Measurements from ENCODE around the gene CCT2.
"Not testable (repeated sequence)": the region's sequence is repeated elsewhere in the genome, so short reads cannot be mapped to it uniquely, and the experiment has no call there.

Gene CCT2

DNA sequence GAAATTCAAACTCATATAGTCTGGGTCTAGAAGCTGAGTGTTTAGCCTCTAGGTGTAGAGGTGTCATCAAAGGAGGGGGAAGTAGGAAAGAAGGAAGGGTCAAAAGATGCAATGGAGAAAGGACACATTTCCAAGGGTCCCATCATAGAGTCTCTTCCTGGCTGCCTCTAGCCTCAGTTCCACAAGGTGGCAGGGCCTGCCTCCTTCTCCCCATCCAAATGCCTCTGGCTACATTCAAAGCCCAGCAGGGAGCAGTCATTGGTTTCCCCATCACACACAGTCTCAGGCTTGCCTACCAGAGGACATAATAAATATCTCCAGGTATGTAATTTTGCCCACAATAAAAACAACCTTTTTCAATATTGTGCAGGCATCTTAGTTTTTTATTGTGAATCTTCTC lies 2.1 kb upstream of the CCT2 start:
- in situ Hi-C loops (cut with MboI; ENCODE audit: low sequenced_read_pairs) = no loop called here

- in situ Hi-C loops (cut with MboI; ENCODE audit: low sequenced_read_pairs) = no loop called here
These were observed 3.3 kb downstream of the CCT2 start for GRCh38 chr12:69588527-69588926.

DNA sequence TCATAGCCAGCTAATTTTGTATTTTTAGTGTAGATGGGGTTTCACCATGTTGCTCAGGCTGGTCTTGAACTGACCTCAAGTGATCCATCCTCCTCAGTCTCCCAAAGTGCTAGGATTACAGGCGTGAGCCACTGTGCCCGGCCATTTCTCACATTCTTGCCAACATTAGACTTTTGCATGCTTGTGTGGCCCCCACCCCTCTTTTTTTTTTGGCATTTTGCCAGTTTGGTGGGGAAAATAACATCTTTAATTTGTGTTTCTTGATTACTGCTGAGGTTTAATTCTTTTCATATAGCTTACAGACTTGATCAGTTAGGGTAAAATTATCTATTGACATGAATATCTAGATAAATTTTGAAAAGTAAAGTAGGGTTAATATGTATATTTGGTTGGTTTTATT lies 3.8 kb downstream of the CCT2 start:
- in situ Hi-C loops (cut with MboI; ENCODE audit: low sequenced_read_pairs) = no loop called here

DNA sequence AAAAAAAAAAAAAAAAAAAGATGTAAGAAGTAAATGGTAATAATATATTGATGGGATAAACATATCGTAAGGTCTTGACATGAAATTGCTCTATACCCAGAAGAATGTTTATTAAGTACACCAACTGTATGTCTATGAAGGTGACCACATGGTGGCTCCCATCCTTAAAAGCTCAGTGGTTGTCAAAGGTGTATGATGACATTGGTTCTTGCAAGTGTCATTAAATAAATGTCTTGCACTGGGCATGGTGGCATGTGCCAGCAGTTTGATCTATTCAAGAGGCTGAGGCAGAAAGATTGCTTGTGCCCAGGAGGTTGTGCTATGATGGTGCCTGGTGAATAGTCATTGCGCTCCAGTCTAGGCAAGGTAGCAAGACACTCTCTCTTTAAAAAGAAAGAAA lies 10.4 kb downstream of the CCT2 start:
- in situ Hi-C loops (cut with MboI; ENCODE audit: low sequenced_read_pairs) = no loop called here

DNA sequence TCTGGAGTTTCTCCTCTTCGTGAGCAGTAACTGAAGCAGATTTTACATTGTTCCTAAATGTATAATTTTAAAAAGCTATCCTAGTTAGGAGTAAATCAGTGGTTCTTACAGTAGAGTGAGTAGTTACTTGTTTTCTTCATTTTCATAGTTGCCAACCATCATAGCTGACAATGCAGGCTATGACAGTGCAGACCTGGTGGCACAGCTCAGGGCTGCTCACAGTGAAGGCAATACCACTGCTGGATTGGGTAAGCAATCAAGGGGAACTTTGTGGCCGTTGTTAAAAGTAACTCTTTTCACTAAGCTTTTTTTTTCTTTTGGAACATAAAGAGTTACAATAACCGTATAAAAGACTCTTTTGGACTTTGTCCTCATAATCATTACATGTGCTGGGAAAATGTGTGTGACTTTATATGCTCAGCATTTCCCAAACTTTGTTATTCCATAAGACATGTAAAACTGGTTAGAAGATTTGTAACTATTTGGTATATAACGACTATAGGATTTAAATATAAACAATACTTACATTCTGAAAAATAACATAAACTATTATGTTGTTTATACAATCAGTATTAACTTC lies 13.0 kb downstream of the CCT2 start:
- in situ Hi-C loops (cut with MboI; ENCODE audit: low sequenced_read_pairs) = no loop called here

DNA sequence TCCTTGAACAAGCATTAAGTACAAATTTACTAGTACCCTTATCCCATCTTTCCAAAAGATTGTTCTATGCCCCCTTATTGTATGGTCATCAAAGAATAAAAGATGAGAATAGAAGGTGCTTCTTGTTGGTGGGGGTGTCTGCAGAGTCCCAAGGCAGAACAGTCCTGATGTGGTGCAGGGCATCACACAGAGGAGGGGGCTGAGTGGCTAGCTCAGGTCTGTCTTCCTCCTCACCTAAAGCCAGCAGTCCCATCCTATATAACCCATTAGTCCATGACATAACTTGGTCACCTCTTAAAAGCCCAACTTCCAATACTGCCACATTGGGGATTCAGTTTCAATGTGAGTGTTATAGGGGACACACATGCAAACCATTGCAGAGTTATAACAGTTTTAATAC lies 15.5 kb downstream of the CCT2 start:
- in situ Hi-C loops (cut with MboI; ENCODE audit: low sequenced_read_pairs) = no loop called here

DNA sequence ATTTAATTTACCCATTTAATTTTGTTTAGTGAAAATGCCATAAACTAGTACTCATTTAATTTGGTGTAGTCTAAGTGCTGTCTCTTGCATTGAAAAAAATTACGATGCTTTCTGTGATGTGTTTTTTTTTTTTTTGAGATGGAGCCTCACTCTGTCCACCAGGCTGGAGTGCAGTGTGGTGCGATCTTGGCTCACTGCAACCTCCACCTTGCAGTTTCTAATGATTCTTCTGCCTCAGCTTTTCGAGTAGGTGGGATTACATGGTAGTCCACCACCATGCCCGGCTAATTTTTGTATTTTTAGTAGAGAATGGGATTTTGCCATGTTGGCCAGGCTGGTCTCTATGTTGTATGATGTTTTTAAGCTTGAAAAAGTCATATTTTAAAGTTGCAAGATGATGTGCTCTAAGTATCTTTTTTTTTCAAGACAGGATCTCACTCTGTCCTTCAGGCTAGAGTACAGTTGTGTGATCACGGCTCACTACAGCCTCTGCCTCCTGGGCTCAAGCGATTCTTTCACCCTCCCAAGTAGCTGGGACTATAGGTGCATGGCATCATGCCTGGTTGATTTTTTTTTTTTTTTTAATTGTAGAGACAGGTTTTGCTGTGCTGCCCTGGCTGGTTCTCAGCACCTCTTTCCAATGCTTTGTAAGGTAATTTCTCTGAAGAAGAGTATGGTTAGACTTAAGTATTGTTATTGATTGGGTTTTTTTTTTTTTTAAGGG lies 16.9 kb downstream of the CCT2 start:
- in situ Hi-C loops (cut with MboI; ENCODE audit: low sequenced_read_pairs) = no loop called here

- in situ Hi-C loops (cut with MboI; ENCODE audit: low sequenced_read_pairs) = no loop called here
These were observed 17.7 kb downstream of the CCT2 start for GRCh38 chr12:69602954-69603353.

GRCh38 chr12:69603556-69603955 lies 18.3 kb downstream of the CCT2 start:
- in situ Hi-C loops (cut with MboI; ENCODE audit: low sequenced_read_pairs) = not testable (repeated sequence)

GRCh38 chr12:69604275-69604674 lies 19.0 kb downstream of the CCT2 start:
- in situ Hi-C loops (cut with MboI; ENCODE audit: low sequenced_read_pairs) = not testable (repeated sequence)

DNA sequence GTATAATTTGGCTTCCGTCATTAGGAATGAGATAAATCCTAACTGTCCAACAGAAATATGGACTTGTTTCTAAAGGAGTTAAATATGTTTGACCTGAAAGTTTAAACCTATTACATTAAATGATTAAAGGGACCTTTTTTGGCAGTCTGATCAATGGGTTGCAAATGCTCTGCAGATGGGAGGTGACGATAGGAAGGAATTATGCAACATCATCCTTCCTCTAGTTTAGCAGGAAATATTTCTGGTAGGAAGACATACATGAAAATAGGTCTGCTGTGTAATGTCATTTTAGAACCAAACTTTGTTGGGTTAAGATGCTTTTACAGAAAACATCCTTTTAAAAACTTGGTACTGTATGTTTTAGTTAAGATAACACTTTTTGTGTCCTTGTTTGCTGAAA lies 22.9 kb downstream of the CCT2 start:
- in situ Hi-C loops (cut with MboI; ENCODE audit: low sequenced_read_pairs) = no loop called here

DNA sequence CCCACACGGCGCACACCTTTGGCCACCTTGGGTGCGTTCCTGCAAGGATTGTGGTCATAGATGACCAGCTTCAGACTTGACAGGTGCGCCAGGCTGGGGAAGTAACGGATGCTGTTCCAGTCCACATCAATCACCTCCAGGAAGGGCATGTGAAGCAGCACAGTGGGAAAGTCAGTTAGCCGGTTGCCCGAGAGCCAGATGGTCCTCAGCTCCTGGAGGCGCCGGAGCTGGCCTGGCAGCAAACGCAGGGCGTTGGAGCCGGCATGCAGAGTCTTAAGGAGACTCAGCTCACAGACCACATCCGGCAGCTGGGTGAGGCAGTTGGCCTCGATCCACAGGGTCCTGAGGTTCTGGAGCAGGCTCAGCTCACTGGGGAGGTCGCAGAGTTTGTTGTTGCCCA lies 24.9 kb downstream of the CCT2 start:
- in situ Hi-C loops (cut with MboI; ENCODE audit: low sequenced_read_pairs) = no loop called here

- in situ Hi-C loops (cut with MboI; ENCODE audit: low sequenced_read_pairs) = no loop called here
These were observed 25.5 kb downstream of the CCT2 start, which contains the start of gene LRRC10 for GRCh38 chr12:69610729-69611128. TSS of gene LRRC10 (minus strand) at chr12:69610907. CDS start at chr12:69610838, 69 bp downstream.

GRCh38 chr12:69613351-69613750 lies 28.1 kb downstream of the CCT2 start:
- in situ Hi-C loops (cut with MboI; ENCODE audit: low sequenced_read_pairs) = no loop called here

- in situ Hi-C loops (cut with MboI; ENCODE audit: low sequenced_read_pairs) = no loop called here
These were observed 30.8 kb downstream of the CCT2 start for GRCh38 chr12:69616025-69616424.

- in situ Hi-C loops (cut with MboI; ENCODE audit: low sequenced_read_pairs) = no loop called here
These were observed 33.8 kb downstream of the CCT2 start for GRCh38 chr12:69619050-69619449.

GRCh38 chr12:69620077-69620476 lies 34.8 kb downstream of the CCT2 start:
- in situ Hi-C loops (cut with MboI; ENCODE audit: low sequenced_read_pairs) = no loop called here

GRCh38 chr12:69620921-69621320 lies 35.7 kb downstream of the CCT2 start:
- in situ Hi-C loops (cut with MboI; ENCODE audit: low sequenced_read_pairs) = no loop called here

DNA sequence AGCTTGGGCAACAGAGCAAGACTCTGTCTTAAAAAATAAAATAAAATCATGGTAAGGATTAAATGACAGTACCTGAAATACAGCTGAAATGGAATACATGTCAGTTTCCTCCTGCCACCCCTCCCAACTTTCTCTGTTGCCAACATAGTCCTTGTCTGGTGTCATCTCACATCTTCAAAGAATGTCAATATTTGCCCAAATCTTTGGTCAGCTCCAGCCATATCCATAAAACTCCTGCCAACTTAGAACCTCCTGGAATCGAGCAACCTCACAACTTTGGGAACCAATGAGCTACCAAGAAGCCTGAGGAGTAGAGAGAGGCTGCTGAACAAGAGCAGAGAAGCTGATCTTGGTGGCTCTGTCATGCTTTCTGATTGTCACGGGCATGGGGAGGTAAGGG lies 36.3 kb downstream of the CCT2 start:
- in situ Hi-C loops (cut with MboI; ENCODE audit: low sequenced_read_pairs) = no loop called here

DNA sequence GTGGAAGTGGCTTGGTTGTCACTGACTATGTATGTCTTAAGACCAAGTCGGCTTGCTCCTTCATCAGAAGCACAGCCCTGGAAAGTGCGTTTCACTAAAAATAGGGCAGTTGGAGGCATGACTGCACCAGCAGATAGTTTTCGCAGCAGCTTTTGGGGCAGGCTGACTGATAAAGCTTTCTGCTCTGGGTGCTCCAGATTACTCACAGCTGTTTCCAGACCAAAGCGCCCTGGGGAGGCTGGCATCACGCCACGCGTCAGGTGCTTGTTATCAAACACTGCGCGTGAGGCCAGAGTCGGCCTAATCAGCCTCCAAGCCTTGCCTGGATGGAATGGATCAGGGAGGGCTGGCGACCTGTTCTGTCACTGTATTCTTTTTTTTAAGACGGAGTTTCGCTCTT lies 38.7 kb downstream of the CCT2 start:
- in situ Hi-C loops (cut with MboI; ENCODE audit: low sequenced_read_pairs) = no loop called here

DNA sequence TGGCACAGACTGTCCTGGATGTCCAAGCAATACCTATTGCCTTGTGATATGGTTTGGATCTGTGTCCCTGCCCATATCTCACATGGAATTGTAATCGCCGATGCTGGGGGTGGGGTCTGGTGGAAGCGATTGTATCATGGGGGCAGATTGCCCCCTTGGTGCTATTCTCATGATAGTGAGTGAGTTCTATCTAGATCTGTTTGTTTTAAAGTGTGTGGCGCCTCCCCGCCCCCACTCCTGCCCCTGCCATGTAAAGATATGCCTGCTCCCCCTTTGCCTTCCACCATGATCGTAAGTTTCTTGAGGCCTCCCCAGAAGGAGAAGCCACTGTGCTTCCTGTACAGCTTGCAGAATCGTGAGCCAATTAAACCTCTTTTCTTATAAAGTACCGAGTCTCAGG lies 42.2 kb downstream of the CCT2 start:
- in situ Hi-C loops (cut with MboI; ENCODE audit: low sequenced_read_pairs) = no loop called here

GRCh38 chr12:69630191-69630590 lies 44.9 kb downstream of the CCT2 start:
- in situ Hi-C loops (cut with MboI; ENCODE audit: low sequenced_read_pairs) = no loop called here

GRCh38 chr12:69633061-69633460 lies 47.8 kb downstream of the CCT2 start:
- in situ Hi-C loops (cut with MboI; ENCODE audit: low sequenced_read_pairs) = no loop called here
